ENCODE measurements around the gene SSBP2.

DNA sequence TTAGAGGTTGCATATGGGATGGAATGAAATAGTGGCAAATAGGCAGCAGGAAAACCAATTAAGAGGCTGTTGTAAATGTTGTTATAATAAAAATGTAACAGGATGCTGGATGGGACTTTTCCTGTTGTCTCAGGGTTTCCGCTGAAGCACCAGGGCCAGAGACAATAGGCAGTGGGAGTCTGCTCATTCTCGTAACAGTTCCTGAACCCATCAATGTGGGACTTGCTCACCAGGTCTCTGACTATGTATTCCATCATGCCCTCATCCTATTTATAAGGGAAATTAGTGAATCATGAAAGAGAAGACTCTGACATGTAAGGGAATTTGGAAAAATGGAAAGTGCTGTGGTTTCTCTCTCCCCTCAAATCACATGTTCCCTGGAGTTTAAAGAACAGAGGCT lies 23.5 kb upstream of the SSBP2 start:
- no peak for TF ChIP-seq POLR2A (IDR thresholded peaks at IDR 0.05)
- TF ChIP-seq, protein P1, sequence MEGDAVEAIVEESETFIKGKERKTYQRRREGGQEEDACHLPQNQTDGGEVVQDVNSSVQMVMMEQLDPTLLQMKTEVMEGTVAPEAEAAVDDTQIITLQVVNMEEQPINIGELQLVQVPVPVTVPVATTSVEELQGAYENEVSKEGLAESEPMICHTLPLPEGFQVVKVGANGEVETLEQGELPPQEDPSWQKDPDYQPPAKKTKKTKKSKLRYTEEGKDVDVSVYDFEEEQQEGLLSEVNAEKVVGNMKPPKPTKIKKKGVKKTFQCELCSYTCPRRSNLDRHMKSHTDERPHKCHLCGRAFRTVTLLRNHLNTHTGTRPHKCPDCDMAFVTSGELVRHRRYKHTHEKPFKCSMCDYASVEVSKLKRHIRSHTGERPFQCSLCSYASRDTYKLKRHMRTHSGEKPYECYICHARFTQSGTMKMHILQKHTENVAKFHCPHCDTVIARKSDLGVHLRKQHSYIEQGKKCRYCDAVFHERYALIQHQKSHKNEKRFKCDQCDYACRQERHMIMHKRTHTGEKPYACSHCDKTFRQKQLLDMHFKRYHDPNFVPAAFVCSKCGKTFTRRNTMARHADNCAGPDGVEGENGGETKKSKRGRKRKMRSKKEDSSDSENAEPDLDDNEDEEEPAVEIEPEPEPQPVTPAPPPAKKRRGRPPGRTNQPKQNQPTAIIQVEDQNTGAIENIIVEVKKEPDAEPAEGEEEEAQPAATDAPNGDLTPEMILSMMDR (IDR thresholded peaks at IDR 0.05) = no peak

Measured in Peyer's patch (tissue), 4 donors.